Thyroid gland (tissue), 4 donors: ENCODE measurements around the gene C16orf74.

Source experiments
- CTCF ChIP-seq, 6 experiments: fragments of 200-600 bp in 3 of 6; fragments of 450-650 bp in 3 of 6; sonication (generic) in 3 of 6; IDR thresholded peaks; one replicate each; pipeline ENCODE4 v1.5.1; 2016 to 2019; ENCODE audit warnings: antibody characterized with exemption in 6 of 6, mild to moderate bottlenecking in 2 of 6, inconsistent platforms in 1 of 6, moderate library complexity in 1 of 6
- POLR2A ChIP-seq, 2 donors: fragments of 450-650 bp; IDR thresholded peaks; one replicate each; pipeline ENCODE4 v1.6.1; 2017; ENCODE audit warnings: antibody characterized with exemption in 2 of 2, mild to moderate bottlenecking in 2 of 2, moderate library complexity in 1 of 2

DNA sequence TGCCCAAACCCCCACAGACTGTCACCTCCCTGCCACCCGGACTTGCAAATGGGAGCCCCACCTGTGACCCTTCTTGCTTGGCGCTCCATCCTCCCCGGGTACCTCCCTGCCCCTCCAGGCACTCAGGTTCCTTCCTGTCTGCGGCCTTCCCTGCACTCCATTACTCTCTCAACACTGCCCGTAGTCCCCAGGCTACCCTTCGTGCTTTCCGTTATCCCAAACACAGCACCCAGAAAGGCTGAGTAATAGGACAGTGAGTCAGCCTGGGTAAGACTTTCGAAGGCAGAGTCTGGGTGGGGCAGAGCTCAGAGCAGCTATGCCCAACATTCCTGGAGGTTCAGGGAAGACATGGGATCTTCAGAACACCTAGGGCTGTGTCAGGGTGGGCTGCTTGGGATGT, 16.6 kb upstream of the C16orf74 start:
- TF ChIP-seq CTCF (IDR thresholded peaks at IDR 0.05) (no peak), POLR2A (IDR thresholded peaks at IDR 0.05) (no peak)
